Measurements from ENCODE around the gene S100G. TPM values are rescaled to one million over a fixed set of nuclear protein-coding genes. Genes with fewer than 3 reads are reported as not detected.

The S100G gene
- total RNA-seq: not detected in 2 replicates

GRCh38 chrX:16649858-16650257 is at the start of gene S100G:
TSS of gene S100G (plus strand) at chrX:16650158. CDS start at chrX:16651007, 849 bp downstream.

Other genes with a start within 250 kb of the S100G start
- 8.8 and 9.5 TPM in 2 replicates for gene CTPS2, start 62.5 kb downstream of the S100G start, total RNA-seq
- 21.3 and 32.0 TPM in 2 replicates for gene SYAP1, start 69.5 kb downstream of the S100G start, total RNA-seq
- gene TXLNG, start 136.3 kb downstream of the S100G start, total RNA-seq: 4.0 and 6.1 TPM in 2 replicates
- gene RBBP7, start 220.2 kb downstream of the S100G start, total RNA-seq: 115 and 129 TPM in 2 replicates